ENCODE data around the gene DCTD. TPM values are rescaled to one million over a fixed set of nuclear protein-coding genes. Genes with fewer than 3 reads are reported as not detected.

DCTD gene
- total and polyA plus RNA-seq, 2 experiments from 2014 or later: 92.4 to 92.6 TPM

- Histone ChIP-seq H3K9me2 (replicated peaks; ENCODE audit: insufficient read depth) (no peaks in the 10 kb centered on the region), H3K4me1 (ENCODE audit: insufficient read depth) (peaks cover 2% of the 10 kb centered on the region), H4K20me1 (ENCODE audit: insufficient read depth, poor library complexity, severe bottlenecking) (no peaks in the 10 kb centered on the region), H3K27ac (no peak overlapping the region), H3K79me2 (no peaks in the 10 kb centered on the region), H3K27me3 (no peaks in the 10 kb centered on the region), H2AFZ (no peak overlapping the region), H3K9me3 (ENCODE audit: low read depth) (no peaks in the 10 kb centered on the region), H3K4me2 (no peak overlapping the region), H3K36me3 (replicated peaks; ENCODE audit: insufficient read depth, low read depth) (no peaks in the 10 kb centered on the region), H3K4me3 (no peak overlapping the region)
- DNase-seq (ENCODE audit: low spot score): no peak
- TF ChIP-seq EZH2 (IDR thresholded peaks at IDR 0.05; ENCODE audit: borderline replicate concordance) (no peak), EZH2phosphoT487 (IDR thresholded peaks at IDR 0.05; ENCODE audit: low read depth, severe bottlenecking, unreplicated experiment) (no peak)
- TF ChIP-seq, protein P1, sequence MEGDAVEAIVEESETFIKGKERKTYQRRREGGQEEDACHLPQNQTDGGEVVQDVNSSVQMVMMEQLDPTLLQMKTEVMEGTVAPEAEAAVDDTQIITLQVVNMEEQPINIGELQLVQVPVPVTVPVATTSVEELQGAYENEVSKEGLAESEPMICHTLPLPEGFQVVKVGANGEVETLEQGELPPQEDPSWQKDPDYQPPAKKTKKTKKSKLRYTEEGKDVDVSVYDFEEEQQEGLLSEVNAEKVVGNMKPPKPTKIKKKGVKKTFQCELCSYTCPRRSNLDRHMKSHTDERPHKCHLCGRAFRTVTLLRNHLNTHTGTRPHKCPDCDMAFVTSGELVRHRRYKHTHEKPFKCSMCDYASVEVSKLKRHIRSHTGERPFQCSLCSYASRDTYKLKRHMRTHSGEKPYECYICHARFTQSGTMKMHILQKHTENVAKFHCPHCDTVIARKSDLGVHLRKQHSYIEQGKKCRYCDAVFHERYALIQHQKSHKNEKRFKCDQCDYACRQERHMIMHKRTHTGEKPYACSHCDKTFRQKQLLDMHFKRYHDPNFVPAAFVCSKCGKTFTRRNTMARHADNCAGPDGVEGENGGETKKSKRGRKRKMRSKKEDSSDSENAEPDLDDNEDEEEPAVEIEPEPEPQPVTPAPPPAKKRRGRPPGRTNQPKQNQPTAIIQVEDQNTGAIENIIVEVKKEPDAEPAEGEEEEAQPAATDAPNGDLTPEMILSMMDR (IDR thresholded peaks at IDR 0.05; ENCODE audit: poor library complexity): no peak
- WGBS (ENCODE audit: low lambda C conversion rate, missing lambda C conversion rate): 91% methylated on average over 6 of the region's 6 CpGs
Observed at GRCh38 chr4:182886205-182886604, 31.0 kb downstream of the DCTD start.

GRCh38 chr4:182885738-182886077, 31.5 kb downstream of the DCTD start:
- H3K27ac ChIP-seq: no peak overlapping the region
- WGBS (ENCODE audit: low lambda C conversion rate, missing lambda C conversion rate): 73% methylated on average over 3 of the region's 3 CpGs
- no peaks in the 10 kb centered on the region for H3K27me3 ChIP-seq
- TF ChIP-seq, protein P1 (IDR thresholded peaks at IDR 0.05; ENCODE audit: poor library complexity): no peak
- TF ChIP-seq EZH2 (IDR thresholded peaks at IDR 0.05; ENCODE audit: borderline replicate concordance) (no peak), EZH2phosphoT487 (IDR thresholded peaks at IDR 0.05; ENCODE audit: low read depth, severe bottlenecking, unreplicated experiment) (no peak)
- H3K9me2 ChIP-seq (replicated peaks; ENCODE audit: insufficient read depth): no peaks in the 10 kb centered on the region
- no peaks in the 10 kb centered on the region for H3K79me2 ChIP-seq
- H3K4me3 ChIP-seq: no peak overlapping the region
- H3K4me1 ChIP-seq (ENCODE audit: insufficient read depth): peaks cover 3% of the 10 kb centered on the region
- no peak for DNase-seq (ENCODE audit: low spot score)
- no peak overlapping the region for H3K4me2 ChIP-seq
- no peaks in the 10 kb centered on the region for H3K9me3 ChIP-seq (ENCODE audit: low read depth)
- no peaks in the 10 kb centered on the region for H4K20me1 ChIP-seq (ENCODE audit: insufficient read depth, poor library complexity, severe bottlenecking)
- no peak overlapping the region for H2AFZ ChIP-seq
- H3K36me3 ChIP-seq (replicated peaks; ENCODE audit: insufficient read depth, low read depth): no peaks in the 10 kb centered on the region

GRCh38 chr4:182885022-182885737, 32.0 kb downstream of the DCTD start:
- no peak overlapping the region for H3K4me2 ChIP-seq
- TF ChIP-seq EZH2 (IDR thresholded peaks at IDR 0.05; ENCODE audit: borderline replicate concordance) (no peak), EZH2phosphoT487 (IDR thresholded peaks at IDR 0.05; ENCODE audit: low read depth, severe bottlenecking, unreplicated experiment) (no peak)
- TF ChIP-seq, protein P1 (IDR thresholded peaks at IDR 0.05; ENCODE audit: poor library complexity): no peak
- H3K9me3 ChIP-seq (ENCODE audit: low read depth): no peaks in the 10 kb centered on the region
- H2AFZ ChIP-seq: no peak overlapping the region
- no peaks in the 10 kb centered on the region for H3K9me2 ChIP-seq (replicated peaks; ENCODE audit: insufficient read depth)
- WGBS (ENCODE audit: low lambda C conversion rate, missing lambda C conversion rate): 96% methylated on average over 3 of the region's 3 CpGs
- H3K27me3 ChIP-seq: no peaks in the 10 kb centered on the region
- no peaks in the 10 kb centered on the region for H3K79me2 ChIP-seq
- H3K4me1 ChIP-seq (ENCODE audit: insufficient read depth): peaks cover 3% of the 10 kb centered on the region
- no peaks in the 10 kb centered on the region for H4K20me1 ChIP-seq (ENCODE audit: insufficient read depth, poor library complexity, severe bottlenecking)
- no peak for DNase-seq (ENCODE audit: low spot score)
- H3K36me3 ChIP-seq (replicated peaks; ENCODE audit: insufficient read depth, low read depth): no peaks in the 10 kb centered on the region
- H3K4me3 ChIP-seq: no peak overlapping the region
- no peak overlapping the region for H3K27ac ChIP-seq
